K562 (cell line): ENCODE results near the gene MPDU1. TPM values are rescaled to one million over a fixed set of nuclear protein-coding genes. Genes with fewer than 3 reads are reported as not detected.

Experiments
- CBX3 ChIP-seq, 2 experiments: IDR thresholded peaks; 1 replicate in 1 of 2; 2 replicates in 1 of 2; pipeline ENCODE4 v1.6.1; 2012; ENCODE audit warnings: inconsistent platforms in 2 of 2, low read length in 2 of 2, borderline replicate concordance in 1 of 2, control low read depth in 1 of 2
- CC2D1A ChIP-seq: fragments of 450-650 bp; IDR thresholded peaks from 2 replicates; pipeline ENCODE4 v1.6.1; 2017; ENCODE audit warnings: mild to moderate bottlenecking
- CEBPZ ChIP-seq: fragments of 150-350 bp; IDR thresholded peaks from 2 replicates; pipeline ENCODE4 v1.6.1; 2014; ENCODE audit warnings: low read depth, mild to moderate bottlenecking, low read length, borderline replicate concordance
- FOXP1 ChIP-seq: sonication (generic); formaldehyde crosslinking; IDR thresholded peaks from 2 replicates; pipeline ENCODE4 v1.8.0; 2022; ENCODE audit warnings: mild to moderate bottlenecking, missing genetic modification reagents
- L3MBTL2 ChIP-seq: fragments of 450-650 bp; IDR thresholded peaks from 2 replicates; pipeline ENCODE4 v1.6.1; 2016; ENCODE audit warnings: mild to moderate bottlenecking, moderate library complexity
- POLR2AphosphoS5 ChIP-seq: IDR thresholded peaks from 2 replicates; pipeline ENCODE4 v1.6.1; 2011; ENCODE audit warnings: mild to moderate bottlenecking, low read depth, low read length, moderate library complexity; ENCODE audit not compliant: control insufficient read depth, insufficient read depth
- SMAD1 ChIP-seq: fragments of 150-350 bp; IDR thresholded peaks from 2 replicates; pipeline ENCODE4 v1.6.1; 2014; ENCODE audit warnings: low read length, low read depth; ENCODE audit not compliant: partially characterized antibody
- SREBF1 ChIP-seq: fragments of 150-350 bp; IDR thresholded peaks from 2 replicates; pipeline ENCODE4 v1.6.1; 2014; ENCODE audit warnings: antibody characterized with exemption, low read depth, low read length, borderline replicate concordance
- TAF7 ChIP-seq: fragments of 450-650 bp; IDR thresholded peaks from 2 replicates; pipeline ENCODE4 v1.6.1; 2016; ENCODE audit warnings: missing genetic modification characterization, missing compliant biosample characterization
- TBP ChIP-seq: optimal IDR thresholded peaks from 2 replicates; pipeline ENCODE3; 2011; ENCODE audit warnings: low read depth, low read length, improper control_type of control experiment
- ZBTB7A ChIP-seq: IDR thresholded peaks from 2 replicates; pipeline ENCODE4 v1.6.1; 2011; ENCODE audit warnings: low read depth, mild to moderate bottlenecking, low read length, moderate library complexity, borderline replicate concordance; ENCODE audit not compliant: control insufficient read depth
- ZMIZ1 ChIP-seq, 2 experiments: fragments of 150-350 bp in 1 of 2; IDR thresholded peaks; 2 replicates each; pipeline ENCODE4 v1.6.1; 2012 to 2016; ENCODE audit warnings: low read depth in 2 of 2, low read length in 2 of 2, mild to moderate bottlenecking in 1 of 2, moderate library complexity in 1 of 2
- ZNF699 ChIP-seq: fragments of 250-450 bp; sonication (Bioruptor Pico); IDR thresholded peaks from 2 replicates; pipeline ENCODE4 v1.8.0; 2021; ENCODE audit warnings: mild to moderate bottlenecking, moderate library complexity; ENCODE audit not compliant: insufficient replicate concordance
- ZNF740 ChIP-seq, 3 experiments: fragments of 200-800 bp in 1 of 3; sonication (Bioruptor generic) in 1 of 3; sonication (generic) in 1 of 3; formaldehyde crosslinking in 1 of 3; IDR thresholded peaks; 2 replicates each; pipeline versions ENCODE4 v1.6.1 to v1.8.0; 2016 to 2022; ENCODE audit warnings: mild to moderate bottlenecking in 2 of 3, missing compliant biosample characterization in 2 of 3, missing genetic modification characterization in 2 of 3, missing genetic modification reagents in 1 of 3
- polyA plus RNA-seq, 8 experiments: library from polyadenylated mRNA; depleted of rRNA in 4 of 8; stranded (reverse) in 5 of 8; unstranded in 3 of 8; fragments of >200 nt; fragmentation: Nextera tagmentation in 2 of 8; fragmentation: Illumina TruSeq in 1 of 8; extraction: Ambion mirVana in 2 of 8; extraction: Trizol in 1 of 8; gene quantifications; 2 replicates each; pipeline versions ENCODE4 v1.2.1 to v1.2.3, GENCODE V29; 2011 to 2014; ENCODE audit warnings: inconsistent platforms in 1 of 8, missing spikeins in 1 of 8
- total RNA-seq, 7 experiments: library from RNA; depleted of rRNA in 6 of 7; stranded (reverse); fragments of >200 nt in 6 of 7; fragmentation: Illumina TruSeq in 2 of 7; extraction: Trizol in 2 of 7; gene quantifications; 2 replicates each; pipeline versions ENCODE4 v1.2.1 to v1.2.3, GENCODE V29; 2011 to 2021; ENCODE audit warnings: low replicate concordance in 1 of 7
- TF ChIP-seq, protein P1 (sequence below): fragments of 250-450 bp; sonication (Bioruptor Pico); IDR thresholded peaks from 2 replicates; pipeline ENCODE4 v1.8.0; 2022; ENCODE audit warnings: inconsistent platforms

MPDU1 gene
- total and polyA plus RNA-seq, 9 of the 15 experiments (the other 6 are each of a cell fraction or from before 2014, with no cell fraction given), result 4.9 to 179 (median 77.1) TPM

GRCh38 chr17:7572588-7573323, 10.9 kb upstream of the MPDU1 start (continued):
- no peak for TF ChIP-seq ZNF699 (CRISPR knock-in tag)
- TF ChIP-seq FOXP1, result no peak
- TF ChIP-seq ZNF740 (CRISPR knock-in tag; IDR thresholded peaks at IDR 0.05), result 0 out of 2 replicates have a peak, but pooled peaks have one; percentile 26
- TF ChIP-seq ZNF740 (tag; IDR thresholded peaks at IDR 0.05), result no peak
- peak; percentile 97 for TF ChIP-seq POLR2AphosphoS5
- TF ChIP-seq TAF7 (tag), result peak; percentile 75
- TF ChIP-seq, protein P1, sequence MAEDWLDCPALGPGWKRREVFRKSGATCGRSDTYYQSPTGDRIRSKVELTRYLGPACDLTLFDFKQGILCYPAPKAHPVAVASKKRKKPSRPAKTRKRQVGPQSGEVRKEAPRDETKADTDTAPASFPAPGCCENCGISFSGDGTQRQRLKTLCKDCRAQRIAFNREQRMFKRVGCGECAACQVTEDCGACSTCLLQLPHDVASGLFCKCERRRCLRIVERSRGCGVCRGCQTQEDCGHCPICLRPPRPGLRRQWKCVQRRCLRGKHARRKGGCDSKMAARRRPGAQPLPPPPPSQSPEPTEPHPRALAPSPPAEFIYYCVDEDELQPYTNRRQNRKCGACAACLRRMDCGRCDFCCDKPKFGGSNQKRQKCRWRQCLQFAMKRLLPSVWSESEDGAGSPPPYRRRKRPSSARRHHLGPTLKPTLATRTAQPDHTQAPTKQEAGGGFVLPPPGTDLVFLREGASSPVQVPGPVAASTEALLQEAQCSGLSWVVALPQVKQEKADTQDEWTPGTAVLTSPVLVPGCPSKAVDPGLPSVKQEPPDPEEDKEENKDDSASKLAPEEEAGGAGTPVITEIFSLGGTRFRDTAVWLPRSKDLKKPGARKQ (CRISPR knock-in tag), result no peak
- peak; percentile 95 for TF ChIP-seq CEBPZ
- TF ChIP-seq ZMIZ1 (IDR thresholded peaks at IDR 0.05; ENCODE audit: low read depth in 2 of 2, low read length in 2 of 2), result peak in 1 of 2 experiments; percentile 61; a peak in 1 of 4 replicates
- no peak for TF ChIP-seq L3MBTL2
- no peak for TF ChIP-seq CC2D1A
- TF ChIP-seq ZBTB7A, result peak; percentile 63; the same call in 1 of the 2 replicates
- TF ChIP-seq CBX3 (IDR thresholded peaks at IDR 0.05; ENCODE audit: borderline replicate concordance in 1 of 2, low read length in 2 of 2), result 0 out of 3 replicates have a peak, but pooled peaks of 1 of the 2 experiments have one; percentile 24
- TF ChIP-seq SREBF1, result no peak
- peak; percentile 95 for TF ChIP-seq SMAD1
- no peak for TF ChIP-seq TBP
